Testis (tissue), 2 donors: Measurements from ENCODE around the gene C11orf52.

Experiments used
- POLR2A ChIP-seq: fragments of 450-650 bp; IDR thresholded peaks from one replicate; pipeline ENCODE4 v1.6.1; 2017; ENCODE audit warnings: antibody characterized with exemption, mild to moderate bottlenecking, moderate library complexity
- TF ChIP-seq, protein P1 (sequence below), 3 experiments: fragments of 450-650 bp in 2 of 3; fragments of 200-600 bp in 1 of 3; sonication (generic) in 1 of 3; IDR thresholded peaks; one replicate each; pipeline ENCODE4 v1.5.1; 2016 to 2019; ENCODE audit warnings: antibody characterized with exemption in 3 of 3, mild to moderate bottlenecking in 2 of 3, moderate library complexity in 1 of 3

DNA sequence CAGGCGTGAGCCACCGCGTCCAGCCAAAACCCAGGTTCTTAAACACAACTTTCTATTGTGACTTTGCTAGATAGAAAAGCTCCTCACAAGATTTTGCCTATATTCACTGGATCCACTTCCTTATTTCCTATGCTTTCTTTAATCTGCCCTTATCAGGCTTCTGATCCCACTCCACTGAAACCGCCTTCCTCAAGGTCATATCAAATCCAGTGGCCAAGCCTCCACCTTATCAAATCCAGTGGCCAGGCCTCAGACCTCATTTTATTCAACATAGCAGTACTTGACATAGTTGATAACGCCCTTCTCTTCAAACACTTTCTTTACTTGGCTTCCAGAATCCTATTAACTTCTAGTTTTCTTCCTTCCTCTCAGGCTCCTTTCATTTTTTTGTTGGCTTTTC lies 48.0 kb downstream of the C11orf52 start:
- no peak for TF ChIP-seq POLR2A
- TF ChIP-seq, protein P1, sequence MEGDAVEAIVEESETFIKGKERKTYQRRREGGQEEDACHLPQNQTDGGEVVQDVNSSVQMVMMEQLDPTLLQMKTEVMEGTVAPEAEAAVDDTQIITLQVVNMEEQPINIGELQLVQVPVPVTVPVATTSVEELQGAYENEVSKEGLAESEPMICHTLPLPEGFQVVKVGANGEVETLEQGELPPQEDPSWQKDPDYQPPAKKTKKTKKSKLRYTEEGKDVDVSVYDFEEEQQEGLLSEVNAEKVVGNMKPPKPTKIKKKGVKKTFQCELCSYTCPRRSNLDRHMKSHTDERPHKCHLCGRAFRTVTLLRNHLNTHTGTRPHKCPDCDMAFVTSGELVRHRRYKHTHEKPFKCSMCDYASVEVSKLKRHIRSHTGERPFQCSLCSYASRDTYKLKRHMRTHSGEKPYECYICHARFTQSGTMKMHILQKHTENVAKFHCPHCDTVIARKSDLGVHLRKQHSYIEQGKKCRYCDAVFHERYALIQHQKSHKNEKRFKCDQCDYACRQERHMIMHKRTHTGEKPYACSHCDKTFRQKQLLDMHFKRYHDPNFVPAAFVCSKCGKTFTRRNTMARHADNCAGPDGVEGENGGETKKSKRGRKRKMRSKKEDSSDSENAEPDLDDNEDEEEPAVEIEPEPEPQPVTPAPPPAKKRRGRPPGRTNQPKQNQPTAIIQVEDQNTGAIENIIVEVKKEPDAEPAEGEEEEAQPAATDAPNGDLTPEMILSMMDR (IDR thresholded peaks at IDR 0.05): no peak
